Neuron (in vitro differentiated cells): ENCODE results near the gene RAD51B.
"Not testable (repeated sequence)": the region's sequence is repeated elsewhere in the genome, so short reads cannot be mapped to it uniquely, and the experiment has no call there.

Experiments
- H2AFZ ChIP-seq: one replicate; pipeline ENCODE4 v1.6.1; 2013; ENCODE audit warnings: low read depth, mild to moderate bottlenecking, inconsistent platforms, low read length, moderate library complexity
- H3K27me3 ChIP-seq: one replicate; pipeline ENCODE4 v1.6.1; 2013; ENCODE audit warnings: low read length; ENCODE audit not compliant: insufficient read depth
- H3K36me3 ChIP-seq: one replicate; pipeline ENCODE4 v1.6.1; 2013; ENCODE audit warnings: low read length; ENCODE audit not compliant: insufficient read depth
- H3K4me1 ChIP-seq: one replicate; pipeline ENCODE4 v1.6.1; 2013; ENCODE audit warnings: low read length; ENCODE audit not compliant: insufficient read depth
- H3K4me3 ChIP-seq: 2 replicates; pipeline ENCODE4 v1.5.1; 2013; ENCODE audit warnings: mild to moderate bottlenecking, low read length, moderate library complexity
- H3K9me3 ChIP-seq: one replicate; pipeline ENCODE4 v1.6.1; 2013; ENCODE audit warnings: low read length

Gene RAD51B

GRCh38 chr14:67815573-67816225, 3.9 kb upstream of the RAD51B start:
- peaks cover 17% of the 10 kb centered on the region for H3K36me3 ChIP-seq
- H3K27me3 ChIP-seq = no peaks in the 10 kb centered on the region
- peaks cover 26% of the 10 kb centered on the region for H3K4me1 ChIP-seq
- H3K9me3 ChIP-seq = no peaks in the 10 kb centered on the region
- peak overlapping the region; percentile 95 for H3K4me3 ChIP-seq
- H2AFZ ChIP-seq = peak overlapping the region; percentile 82

GRCh38 chr14:67816326-67817002, 3.1 kb upstream of the RAD51B start, which contains the start of gene ZFYVE26:
ZFYVE26 (minus strand) TSS chr14:67816590; CDS start chr14:67815963, 627 bp downstream.
- peak within 1 kb of the TSS; percentile 82 for H2AFZ ChIP-seq
- peaks cover 14% of the 10 kb centered on the region for H3K36me3 ChIP-seq
- H3K9me3 ChIP-seq = no peaks in the 10 kb centered on the region
- H3K4me1 ChIP-seq = peaks cover 29% of the 10 kb centered on the region
- H3K4me3 ChIP-seq = peak within 1 kb of the TSS; percentile 95
- H3K27me3 ChIP-seq = no peaks in the 10 kb centered on the region

- Histone ChIP-seq H2AFZ (no peak overlapping the region), H3K27me3 (no peaks in the 10 kb centered on the region), H3K36me3 (peaks cover 6% of the 10 kb centered on the region), H3K9me3 (no peaks in the 10 kb centered on the region), H3K4me3 (no peak overlapping the region), H3K4me1 (peaks cover 29% of the 10 kb centered on the region)
Measured at GRCh38 chr14:67817750-67818438, 1.7 kb upstream of the RAD51B start.

- H3K9me3 ChIP-seq, H3K4me3 ChIP-seq, H3K27me3 ChIP-seq, H3K36me3 ChIP-seq, H2AFZ ChIP-seq: not testable (repeated sequence)
- peaks cover 29% of the 10 kb centered on the region for H3K4me1 ChIP-seq
Measured at GRCh38 chr14:67818476-67818875, 1.1 kb upstream of the RAD51B start.

GRCh38 chr14:67820428-67820971, 921 bp downstream of the RAD51B start:
- H3K4me3 ChIP-seq = peak overlapping the region; percentile 95

GRCh38 chr14:67821121-67821520, 1.5 kb downstream of the RAD51B start:
- Histone ChIP-seq H3K9me3 (no peaks in the 10 kb centered on the region), H3K27me3 (no peaks in the 10 kb centered on the region), H3K4me3 (no peak overlapping the region), H3K4me1 (peaks cover 15% of the 10 kb centered on the region), H3K36me3 (peaks cover 8% of the 10 kb centered on the region), H2AFZ (no peak overlapping the region)

More at GRCh38 chr14:67820428-67820971, 921 bp downstream of the RAD51B start:
- peak overlapping the region; percentile 97 for H2AFZ ChIP-seq
- no peaks in the 10 kb centered on the region for H3K9me3 ChIP-seq
- peaks cover 2% of the 10 kb centered on the region for H3K36me3 ChIP-seq
- peaks cover 19% of the 10 kb centered on the region for H3K4me1 ChIP-seq
- no peaks in the 10 kb centered on the region for H3K27me3 ChIP-seq

- H3K4me1 ChIP-seq = no peaks in the 10 kb centered on the region
- no peak overlapping the region for H2AFZ ChIP-seq
- no peaks in the 10 kb centered on the region for H3K9me3 ChIP-seq
Measured at GRCh38 chr14:67831113-67831512, 11.5 kb downstream of the RAD51B start.

GRCh38 chr14:67833403-67833802, 13.8 kb downstream of the RAD51B start:
- Histone ChIP-seq H3K4me3 (no peak overlapping the region), H3K9me3 (no peaks in the 10 kb centered on the region), H2AFZ (no peak overlapping the region), H3K36me3 (peaks cover 6% of the 10 kb centered on the region), H3K4me1 (no peaks in the 10 kb centered on the region), H3K27me3 (no peaks in the 10 kb centered on the region)

More at GRCh38 chr14:67831113-67831512, 11.5 kb downstream of the RAD51B start:
- peaks cover 10% of the 10 kb centered on the region for H3K36me3 ChIP-seq
- no peak overlapping the region for H3K4me3 ChIP-seq
- H3K27me3 ChIP-seq = no peaks in the 10 kb centered on the region

GRCh38 chr14:67835596-67835995, 16.0 kb downstream of the RAD51B start:
- no peaks in the 10 kb centered on the region for H3K4me1 ChIP-seq

GRCh38 chr14:67837011-67837624, 17.5 kb downstream of the RAD51B start:
- Histone ChIP-seq H3K27me3 (no peaks in the 10 kb centered on the region), H3K4me1 (no peaks in the 10 kb centered on the region), H2AFZ (no peak overlapping the region), H3K4me3 (no peak overlapping the region), H3K9me3 (no peaks in the 10 kb centered on the region), H3K36me3 (peaks cover 6% of the 10 kb centered on the region)

More at GRCh38 chr14:67835596-67835995, 16.0 kb downstream of the RAD51B start:
- Histone ChIP-seq H2AFZ (no peak overlapping the region), H3K36me3 (peaks cover 6% of the 10 kb centered on the region), H3K9me3 (no peaks in the 10 kb centered on the region), H3K4me3 (no peak overlapping the region), H3K27me3 (no peaks in the 10 kb centered on the region)

GRCh38 chr14:67846029-67846610, 26.5 kb downstream of the RAD51B start:
- H3K4me1 ChIP-seq = no peaks in the 10 kb centered on the region
- no peak overlapping the region for H2AFZ ChIP-seq
- H3K4me3 ChIP-seq = no peak overlapping the region
- peaks cover 14% of the 10 kb centered on the region for H3K9me3 ChIP-seq
- no peaks in the 10 kb centered on the region for H3K36me3 ChIP-seq
- H3K27me3 ChIP-seq = no peaks in the 10 kb centered on the region

GRCh38 chr14:67850066-67850830, 30.7 kb downstream of the RAD51B start:
- Histone ChIP-seq H3K4me3 (no peak overlapping the region), H3K9me3 (peaks cover 14% of the 10 kb centered on the region), H3K36me3 (no peaks in the 10 kb centered on the region), H3K4me1 (no peaks in the 10 kb centered on the region), H2AFZ (no peak overlapping the region), H3K27me3 (no peaks in the 10 kb centered on the region)
